ENCODE results near the gene EEF1AKMT4.

Gene EEF1AKMT4

GRCh38 chr3:184234224-184234623, 15.2 kb upstream of the EEF1AKMT4 start:
- ChIA-PET POLR2A (no interaction called here), CTCF (interaction anchor here (0.7 to 1.3 kb wide), 3 partner anchors 9 to 214 kb away, joined by 3 to 4 read pairs (median 3); no protein-coding TSS in a partner anchor)
- DNase-seq (ENCODE audit: low read depth, low spot score) = peak; percentile 9

GRCh38 chr3:184234671-184235380, 14.6 kb upstream of the EEF1AKMT4 start:
- CTCF ChIA-PET = interaction anchor here (0.7 to 1.3 kb wide), 3 partner anchors 9 to 214 kb away, joined by 3 to 4 read pairs (median 3); no protein-coding TSS in a partner anchor
- DNase-seq (ENCODE audit: low read depth, low spot score) = no peak
- POLR2A ChIA-PET = no interaction called here
- H3K4me3 ChIP-seq (ENCODE audit: low read depth, low read length) = no peak overlapping the region
- no peak for TF ChIP-seq CTCF (IDR thresholded peaks at IDR 0.05; ENCODE audit: insufficient read depth, low read length, missing control alignments)

More at GRCh38 chr3:184234224-184234623, 15.2 kb upstream of the EEF1AKMT4 start:
- no peak for TF ChIP-seq CTCF (IDR thresholded peaks at IDR 0.05; ENCODE audit: insufficient read depth, low read length, missing control alignments)
- H3K4me3 ChIP-seq (ENCODE audit: low read depth, low read length) = no peak overlapping the region

GRCh38 chr3:184235381-184236032, 14.0 kb upstream of the EEF1AKMT4 start:
- ChIA-PET CTCF (interaction anchor here (1.3 to 2.6 kb wide), 2 partner anchors 11 to 15 kb away, joined by 4 to 16 read pairs; partner anchors contain the start of gene EEF1AKMT4), POLR2A (interaction anchor here (1.1 kb wide), 1 partner anchor 25 kb away, joined by 3 read pairs; no protein-coding TSS in a partner anchor)
- DNase-seq (ENCODE audit: low read depth, low spot score) = no peak
- TF ChIP-seq CTCF (IDR thresholded peaks at IDR 0.05; ENCODE audit: insufficient read depth, low read length, missing control alignments) = no peak
- H3K4me3 ChIP-seq (ENCODE audit: low read depth, low read length) = no peak overlapping the region

- DNase-seq (ENCODE audit: low read depth, low spot score) = no peak
- ChIA-PET POLR2A (interaction anchor here (1.1 kb wide), 1 partner anchor 25 kb away, joined by 3 read pairs; no protein-coding TSS in a partner anchor), CTCF (interaction anchor here (2.6 to 6.0 kb wide), 2 partner anchors 9 to 14 kb away, joined by 16 to 51 read pairs; partner anchors contain the start of gene EEF1AKMT4)
- no peak for TF ChIP-seq CTCF (IDR thresholded peaks at IDR 0.05; ENCODE audit: insufficient read depth, low read length, missing control alignments)
- no peak overlapping the region for H3K4me3 ChIP-seq (ENCODE audit: low read depth, low read length)
Observed at GRCh38 chr3:184236033-184236410, 13.4 kb upstream of the EEF1AKMT4 start.

- CTCF ChIA-PET = interaction anchor here (1.3 to 6.0 kb wide), 4 partner anchors 9 to 56 kb away, joined by 3 to 51 read pairs (median 13); partner anchors contain the start of gene EEF1AKMT4
- DNase-seq (ENCODE audit: low read depth, low spot score) = no peak
- no peak overlapping the region for H3K4me3 ChIP-seq (ENCODE audit: low read depth, low read length)
- no peak for TF ChIP-seq CTCF (IDR thresholded peaks at IDR 0.05; ENCODE audit: insufficient read depth, low read length, missing control alignments)
- POLR2A ChIA-PET = interaction anchor here (1.1 kb wide), 1 partner anchor 24 kb away, joined by 3 read pairs; no protein-coding TSS in a partner anchor
Observed at GRCh38 chr3:184236636-184237035, 12.8 kb upstream of the EEF1AKMT4 start.

- TF ChIP-seq CTCF (IDR thresholded peaks at IDR 0.05; ENCODE audit: insufficient read depth, low read length, missing control alignments) = no peak
- no peak for DNase-seq (ENCODE audit: low read depth, low spot score)
- no peak overlapping the region for H3K4me3 ChIP-seq (ENCODE audit: low read depth, low read length)
- ChIA-PET CTCF (interaction anchor here (1.3 to 6.0 kb wide), 4 partner anchors 10 to 57 kb away, joined by 3 to 51 read pairs (median 13); partner anchors contain the start of gene EEF1AKMT4), POLR2A (no interaction called here)
Observed at GRCh38 chr3:184237211-184237610, 12.3 kb upstream of the EEF1AKMT4 start.
